HS-5 (cell line): ENCODE measurements around the gene SIK2.
"Not testable (repeated sequence)": the region's sequence is repeated elsewhere in the genome, so short reads cannot be mapped to it uniquely, and the experiment has no call there.

Source experiments
- DNase-seq: peaks from one replicate; pipeline ENCODE4 v3.0.0-alpha.2; 2012; ENCODE audit warnings: low read depth

SIK2 gene

DNA sequence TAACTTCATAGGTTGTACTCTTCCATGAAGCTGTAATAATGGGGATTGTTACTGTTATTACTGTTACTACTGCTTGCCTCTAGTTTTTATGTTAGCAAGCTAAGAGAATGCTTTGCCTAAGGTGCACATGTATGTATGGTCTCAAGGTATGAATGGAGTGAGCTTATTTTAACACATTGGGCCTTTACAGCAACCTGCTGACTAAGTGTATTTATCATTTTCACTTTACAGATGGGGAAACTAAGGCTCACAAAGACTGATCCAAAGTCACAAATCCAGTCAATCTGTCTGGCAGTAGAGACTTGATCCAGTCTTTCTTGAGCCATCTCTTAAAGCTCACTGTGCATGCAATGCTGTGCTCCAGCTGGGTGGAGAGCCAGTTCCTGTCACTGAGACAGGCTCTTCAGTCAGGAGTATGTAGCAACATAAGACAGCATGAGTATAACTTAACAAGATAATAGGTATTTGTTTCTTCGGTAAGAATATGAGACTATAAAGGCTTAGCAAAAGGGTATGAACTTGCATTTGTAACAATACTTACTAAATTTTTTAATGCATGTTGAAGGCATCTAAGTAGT is 97.4 kb downstream of the SIK2 start:
- DNase-seq = no peak

DNA sequence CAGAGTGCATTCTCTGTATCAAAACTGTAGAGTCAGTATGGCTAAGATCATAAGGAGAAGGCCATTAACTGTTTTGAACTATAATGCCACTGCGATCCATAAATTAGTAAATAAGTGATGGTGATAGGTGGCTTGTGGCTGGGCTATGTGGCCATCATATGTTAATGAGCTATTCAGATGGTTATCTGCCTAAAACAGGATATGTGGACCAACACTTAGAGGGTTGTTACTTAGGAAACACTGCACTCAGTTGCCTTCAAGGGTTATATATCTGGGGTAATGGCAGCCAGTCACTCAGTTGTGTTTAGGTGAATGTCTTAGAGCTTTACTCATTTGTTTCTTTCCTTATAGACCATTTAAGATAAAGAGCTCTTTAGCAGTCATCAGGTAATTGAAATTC is 97.9 kb downstream of the SIK2 start:
- no peak for DNase-seq

DNA sequence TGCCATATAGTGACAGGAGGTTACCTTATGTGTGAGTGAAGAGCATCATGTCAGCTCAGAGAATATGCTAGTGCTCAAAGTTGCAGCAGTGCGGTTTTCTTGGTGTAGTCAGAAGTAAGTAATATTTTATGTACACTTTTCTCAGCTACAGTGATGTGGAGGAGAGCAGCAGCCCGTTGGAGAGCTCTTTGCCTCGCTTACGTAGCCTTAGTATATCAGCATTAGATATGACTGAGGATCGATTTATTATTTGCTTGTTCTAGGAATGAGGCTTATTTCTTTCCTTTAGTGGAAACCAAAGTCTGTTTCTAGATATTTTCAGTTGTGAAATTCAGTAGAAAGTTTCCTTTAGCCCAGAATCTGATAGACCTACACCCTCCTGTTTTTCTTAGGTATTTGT is 100.4 kb downstream of the SIK2 start:
- DNase-seq = no peak

DNA sequence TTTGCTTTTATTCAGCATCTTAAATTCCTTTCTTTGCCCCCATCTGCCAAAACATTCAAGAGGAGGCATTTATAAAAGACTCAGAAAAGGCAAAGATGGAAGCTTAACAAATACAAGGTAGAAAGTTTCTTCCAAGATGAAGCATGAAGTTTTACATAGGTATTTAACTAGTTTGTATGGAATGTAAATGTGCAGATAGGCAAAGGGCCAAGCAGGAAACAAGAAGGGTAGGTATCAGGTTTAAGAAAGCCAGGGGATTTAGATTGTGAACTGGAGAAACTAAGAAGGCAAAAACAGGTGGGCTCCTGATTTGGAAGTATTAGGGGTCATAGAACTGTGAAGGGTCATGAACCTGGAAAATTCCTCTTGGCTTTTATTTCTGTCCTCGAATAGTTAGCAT is 101.3 kb downstream of the SIK2 start:
- DNase-seq = no peak

DNA sequence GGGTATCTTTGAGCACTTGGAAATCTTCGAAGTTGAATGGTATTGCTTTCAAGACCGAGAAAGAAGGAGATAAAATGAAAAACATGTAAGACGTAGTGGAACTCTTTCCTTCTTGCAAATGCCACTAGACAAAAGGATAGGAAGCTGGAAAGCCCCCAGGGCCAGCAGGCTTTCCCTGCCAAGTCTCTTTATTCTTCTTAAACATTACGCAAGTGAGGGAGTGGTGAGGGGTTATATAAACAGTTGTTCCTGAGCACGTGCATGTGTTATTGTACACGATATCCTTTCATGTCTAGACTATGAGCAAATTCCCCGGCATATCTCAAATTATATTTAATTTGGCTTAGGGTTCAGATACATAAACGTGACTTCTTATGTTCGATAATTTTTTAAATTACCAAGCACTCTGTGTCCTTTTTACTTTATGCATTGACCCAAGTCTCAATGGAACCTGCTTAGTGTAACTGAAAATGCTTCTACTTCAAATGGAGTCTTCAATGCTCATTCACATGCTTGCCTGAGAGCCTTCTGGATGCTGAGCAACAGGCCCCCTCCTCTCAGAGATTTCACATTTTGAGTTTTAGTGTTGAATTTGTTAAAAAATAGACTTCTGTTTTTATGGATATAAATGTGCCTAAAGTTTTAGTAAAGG is 104.9 kb downstream of the SIK2 start:
- DNase-seq = no peak

DNA sequence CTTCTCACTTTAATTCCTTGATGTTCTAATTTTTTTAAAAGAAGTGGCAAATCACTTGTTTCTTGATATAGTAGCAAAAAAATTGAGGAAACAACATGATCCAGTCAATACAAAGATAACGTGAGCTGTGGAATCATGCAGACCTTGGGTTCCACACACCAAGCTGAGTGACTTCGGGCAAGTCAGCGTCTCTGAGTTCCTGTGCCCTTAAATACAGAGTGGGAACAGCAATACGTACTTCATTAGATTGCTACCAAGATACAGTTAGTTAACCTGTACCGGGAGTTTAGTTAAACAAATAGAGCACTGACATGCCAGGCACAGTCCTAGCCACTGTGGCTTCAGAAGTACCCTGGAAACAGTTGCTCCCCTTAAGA is 105.4 kb downstream of the SIK2 start:
- no peak for DNase-seq

DNA sequence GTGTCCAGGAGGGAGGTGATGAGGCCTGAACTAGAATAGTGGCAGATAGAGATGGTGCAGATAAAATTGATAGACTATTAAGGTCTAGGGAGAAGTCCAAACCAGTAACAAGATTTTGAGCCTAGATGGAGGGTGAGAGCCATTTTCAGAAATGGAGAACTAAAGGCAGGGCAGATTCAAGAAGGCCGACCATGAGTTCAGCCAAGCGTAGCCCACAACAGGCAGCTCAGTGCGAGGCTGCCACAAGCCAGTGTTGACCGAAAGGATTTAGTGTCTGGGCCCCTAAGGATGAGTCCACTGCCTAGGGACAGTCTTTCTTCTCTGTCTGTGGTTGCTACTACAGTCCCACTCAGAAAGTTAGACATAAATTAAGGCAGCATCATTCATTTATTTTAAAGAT is 112.3 kb downstream of the SIK2 start:
- no peak for DNase-seq

DNA sequence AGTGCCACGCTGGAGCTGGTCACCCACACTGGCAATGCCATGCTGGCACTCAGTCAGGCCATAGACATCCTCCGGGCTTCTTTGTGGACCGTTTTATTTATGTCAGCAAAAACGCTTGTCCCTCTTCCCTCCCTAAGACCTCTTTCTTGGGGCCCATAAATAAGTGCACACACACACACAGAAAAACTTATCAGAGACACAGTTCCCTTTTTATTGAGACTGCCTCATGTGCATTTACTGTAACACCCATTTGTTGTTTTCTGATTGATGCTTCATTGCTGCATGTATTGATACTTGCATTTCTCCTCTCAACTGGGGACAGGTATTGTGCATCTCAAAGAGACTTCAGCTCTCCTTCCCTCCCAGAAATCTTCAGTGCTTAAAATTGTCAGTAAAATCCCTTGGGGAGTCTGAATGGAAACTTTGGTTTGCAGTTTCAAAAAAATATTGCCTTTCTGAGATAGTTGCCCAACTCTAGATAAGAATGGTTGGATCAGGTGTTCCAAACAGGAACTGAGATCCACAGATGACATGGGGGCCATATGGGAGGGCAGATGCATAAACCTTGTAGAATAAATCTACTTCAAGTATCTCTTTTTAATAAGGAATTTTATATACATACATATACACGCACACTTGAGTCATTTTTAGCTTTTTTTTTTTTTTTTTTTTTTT is 113.0 kb downstream of the SIK2 start:
- DNase-seq = no peak

DNA sequence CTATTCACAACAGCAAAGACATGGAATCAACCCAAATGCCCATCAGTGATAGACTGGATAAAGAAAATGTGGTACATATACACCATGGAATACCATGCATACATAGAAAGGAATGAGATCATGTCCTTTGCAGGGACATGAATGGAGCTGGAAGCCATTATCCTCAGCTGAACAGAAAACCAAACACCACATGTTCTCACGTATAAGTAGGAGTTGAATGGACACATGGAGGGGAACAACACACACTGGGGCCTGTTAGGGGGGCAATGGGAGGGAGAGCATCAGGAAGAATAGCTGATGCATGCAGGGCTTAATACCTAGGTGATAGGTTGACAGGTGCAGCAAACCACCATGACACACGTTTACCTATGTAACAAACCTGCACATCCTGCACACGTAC is 115.4 kb downstream of the SIK2 start:
- not testable (repeated sequence) for DNase-seq

DNA sequence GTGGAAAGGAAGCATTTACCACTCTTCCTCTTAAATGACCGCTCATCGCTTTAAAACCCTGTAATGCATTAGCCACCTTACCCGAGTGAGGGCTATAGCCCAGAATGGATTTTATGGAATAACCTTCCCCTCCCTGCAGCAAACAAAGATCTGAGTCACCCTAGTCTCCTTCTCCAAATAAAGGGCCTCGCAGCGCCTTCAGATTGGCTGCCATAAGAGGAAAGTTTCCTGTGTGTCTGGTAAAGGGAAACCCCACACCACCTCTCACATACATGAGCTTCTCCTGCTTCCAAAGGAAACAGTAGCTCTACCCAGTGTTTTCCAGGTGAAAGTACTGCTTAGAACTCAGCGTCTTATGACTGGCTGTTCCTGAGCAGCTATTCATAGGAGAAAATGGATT is 116.2 kb downstream of the SIK2 start:
- no peak for DNase-seq

DNA sequence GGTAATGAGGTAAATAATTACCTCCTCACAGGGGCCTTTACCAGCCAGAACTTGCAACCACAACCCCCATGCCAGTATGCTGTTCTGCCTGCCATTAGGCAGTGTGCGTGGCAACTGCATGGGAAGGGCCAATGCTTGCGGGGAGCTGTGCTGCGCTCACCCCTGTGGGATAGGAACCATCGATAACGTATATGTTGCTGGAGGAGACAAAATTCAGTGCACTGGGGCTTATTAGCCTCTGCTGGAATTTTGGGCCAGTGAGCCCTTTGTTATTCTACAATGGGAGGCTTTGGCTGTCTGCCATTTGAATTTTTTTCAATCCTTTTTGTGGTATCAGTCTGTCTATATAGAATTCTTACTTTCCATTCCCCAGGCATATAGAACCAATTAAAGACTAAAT is 116.6 kb downstream of the SIK2 start:
- no peak for DNase-seq

DNA sequence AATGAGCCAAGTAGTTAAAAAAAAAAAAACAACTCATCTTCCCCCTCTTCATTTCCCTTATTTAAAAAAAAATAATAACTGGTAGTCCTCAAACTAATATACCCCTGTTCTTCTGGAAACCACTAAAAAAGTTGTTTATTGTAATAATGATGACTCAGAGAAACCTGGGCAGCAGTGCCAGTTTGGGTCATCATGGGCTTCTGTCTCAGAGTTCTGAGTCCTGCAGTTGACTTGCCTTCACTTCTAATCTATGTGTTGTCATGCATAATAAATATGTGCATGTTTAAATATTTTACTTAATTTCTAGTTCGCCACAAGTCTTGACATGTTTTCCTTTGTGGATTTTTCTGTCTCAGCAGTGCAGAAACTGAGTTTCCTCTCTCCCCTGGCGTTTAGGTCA is 117.1 kb downstream of the SIK2 start:
- no peak for DNase-seq

DNA sequence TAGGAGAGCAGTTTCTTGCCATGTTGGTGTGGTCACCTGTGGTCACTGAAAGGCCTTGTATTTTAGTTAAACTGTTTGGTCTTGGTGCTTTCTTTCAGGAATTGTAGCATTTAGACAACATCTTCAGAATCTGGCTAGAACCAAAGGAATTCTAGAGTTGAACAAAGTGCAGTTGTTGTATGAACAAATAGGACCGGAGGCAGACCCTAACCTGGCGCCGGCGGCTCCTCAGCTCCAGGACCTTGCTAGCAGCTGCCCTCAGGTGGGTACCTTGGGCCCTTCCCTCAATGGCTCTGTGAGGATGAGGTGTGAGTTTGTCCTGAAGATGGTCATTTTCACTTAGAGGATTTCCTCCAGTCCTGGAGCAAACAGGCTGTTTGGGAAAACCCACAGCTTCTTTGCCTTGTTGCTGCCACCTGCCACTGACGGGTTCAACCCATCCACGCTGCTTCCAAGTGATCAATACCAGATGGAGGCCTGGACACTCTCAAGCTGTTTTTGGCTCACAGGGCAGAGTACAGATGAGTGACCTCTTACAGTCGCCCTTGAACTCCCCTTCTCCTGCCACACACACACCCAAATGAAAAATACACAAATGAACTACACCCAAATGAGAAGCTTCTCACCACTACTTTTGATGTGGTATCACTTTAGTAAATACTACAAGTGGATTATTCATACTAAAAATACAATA is 118.7 kb downstream of the SIK2 start:
- no peak for DNase-seq

DNA sequence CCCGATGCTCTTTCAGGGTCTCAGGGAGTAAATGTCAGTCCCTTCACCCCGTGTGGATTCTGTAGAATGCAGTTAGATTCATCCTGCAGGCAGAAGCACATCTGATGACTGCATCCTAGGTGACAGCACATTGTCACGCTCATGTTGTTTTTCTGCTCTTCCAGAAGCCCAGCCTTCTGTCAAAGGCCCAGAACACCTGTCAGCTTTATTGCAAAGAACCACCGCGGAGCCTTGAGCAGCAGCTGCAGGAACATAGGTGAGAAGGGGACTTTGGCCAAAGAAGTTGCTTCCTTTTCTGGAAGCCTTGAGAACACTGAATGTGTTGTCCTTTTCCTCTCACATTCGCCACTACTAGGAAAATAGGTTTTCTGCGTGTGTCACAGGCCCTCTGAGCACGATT is 120.3 kb downstream of the SIK2 start:
- no peak for DNase-seq

DNA sequence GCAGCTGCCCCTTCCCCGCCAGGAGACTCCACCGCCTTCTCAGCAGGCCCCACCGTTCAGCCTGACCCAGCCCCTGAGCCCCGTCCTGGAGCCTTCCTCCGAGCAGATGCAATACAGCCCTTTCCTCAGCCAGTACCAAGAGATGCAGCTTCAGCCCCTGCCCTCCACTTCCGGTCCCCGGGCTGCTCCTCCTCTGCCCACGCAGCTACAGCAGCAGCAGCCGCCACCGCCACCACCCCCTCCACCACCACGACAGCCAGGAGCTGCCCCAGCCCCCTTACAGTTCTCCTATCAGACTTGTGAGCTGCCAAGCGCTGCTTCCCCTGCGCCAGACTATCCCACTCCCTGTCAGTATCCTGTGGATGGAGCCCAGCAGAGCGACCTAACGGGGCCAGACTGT is 121.3 kb downstream of the SIK2 start:
- no peak for DNase-seq

DNA sequence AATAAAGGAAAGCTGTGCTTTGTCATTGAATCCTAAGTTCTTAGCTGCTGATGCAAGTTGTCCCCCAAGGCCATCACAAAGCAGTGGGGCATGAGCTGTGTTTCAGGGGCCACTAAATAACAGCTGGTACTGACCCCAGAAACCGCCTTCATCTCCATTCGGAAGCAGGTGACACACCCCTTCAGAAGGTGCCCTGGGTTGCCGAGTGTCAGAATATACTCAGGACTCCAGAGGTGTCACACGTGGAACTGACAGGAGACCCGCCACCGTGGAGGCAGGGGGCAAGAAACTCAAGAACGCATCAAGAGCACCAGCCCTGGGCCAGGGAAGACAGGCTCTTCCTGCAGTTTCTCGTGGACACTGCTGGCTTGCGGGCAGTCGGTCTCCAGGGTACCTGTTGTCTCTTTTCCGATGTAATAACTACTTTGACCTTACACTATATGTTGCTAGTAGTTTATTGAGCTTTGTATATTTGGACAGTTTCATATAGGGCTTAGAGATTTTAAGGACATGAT is 122.4 kb downstream of the SIK2 start:
- DNase-seq = no peak

DNA sequence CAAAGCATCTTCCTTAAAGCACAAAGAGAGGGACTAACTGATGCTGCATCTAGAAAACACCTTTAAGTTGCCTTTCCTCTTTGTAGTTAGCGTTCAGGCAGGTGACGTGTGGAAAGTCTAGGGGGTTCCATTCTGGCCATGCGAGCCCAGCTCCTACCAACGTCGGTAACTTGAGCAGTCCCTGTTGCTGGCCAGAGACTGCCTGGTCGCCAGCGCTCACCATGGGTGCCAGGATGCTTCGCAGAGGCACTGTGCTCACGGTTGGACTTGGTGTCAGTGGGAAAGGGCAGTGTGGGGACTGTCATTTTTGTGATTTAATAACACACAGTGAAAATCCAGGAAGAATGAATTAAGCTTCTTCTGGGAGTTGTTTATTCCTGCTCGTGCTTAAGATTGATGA is 123.4 kb downstream of the SIK2 start:
- no peak for DNase-seq

DNA sequence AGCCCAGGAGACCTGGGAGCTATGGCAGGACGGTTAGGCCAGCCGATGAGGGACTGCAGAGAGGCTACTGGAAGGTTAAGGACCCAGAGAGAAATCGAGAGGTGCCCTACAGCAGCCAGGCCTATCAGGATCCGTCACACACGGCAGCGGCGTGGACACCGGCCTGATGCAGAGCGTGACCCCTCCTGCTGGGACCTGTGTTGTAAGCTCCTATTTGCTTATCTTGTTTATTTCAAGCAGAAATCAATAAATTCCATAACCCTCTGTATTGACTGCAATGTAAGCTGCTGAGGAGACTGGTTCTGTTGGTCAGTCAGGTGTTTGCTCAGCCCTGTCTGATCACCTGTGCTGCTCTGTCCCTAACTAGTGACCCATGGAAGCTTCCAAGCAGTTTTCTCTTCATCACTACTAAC is 124.1 kb downstream of the SIK2 start:
- no peak for DNase-seq

DNA sequence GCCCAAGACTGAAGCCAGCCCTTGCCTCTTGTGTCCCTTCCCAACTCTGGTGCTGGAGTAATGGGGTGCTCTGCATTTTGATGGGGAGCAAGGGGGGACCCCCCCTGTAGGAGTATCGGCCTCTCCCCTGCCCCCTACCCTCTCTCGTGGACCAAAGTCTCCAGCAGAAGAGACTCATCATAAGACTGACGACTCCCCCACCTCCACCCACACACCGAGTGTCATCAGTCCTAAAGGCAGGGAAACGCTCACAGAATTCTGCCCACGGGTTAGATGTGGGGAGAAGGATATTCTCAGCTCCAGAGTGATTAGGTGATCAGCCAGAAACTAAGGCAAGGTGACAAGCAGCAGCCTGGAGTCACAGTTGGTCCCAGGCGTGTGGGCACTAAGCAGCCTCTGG is 125.2 kb downstream of the SIK2 start:
- no peak for DNase-seq

DNA sequence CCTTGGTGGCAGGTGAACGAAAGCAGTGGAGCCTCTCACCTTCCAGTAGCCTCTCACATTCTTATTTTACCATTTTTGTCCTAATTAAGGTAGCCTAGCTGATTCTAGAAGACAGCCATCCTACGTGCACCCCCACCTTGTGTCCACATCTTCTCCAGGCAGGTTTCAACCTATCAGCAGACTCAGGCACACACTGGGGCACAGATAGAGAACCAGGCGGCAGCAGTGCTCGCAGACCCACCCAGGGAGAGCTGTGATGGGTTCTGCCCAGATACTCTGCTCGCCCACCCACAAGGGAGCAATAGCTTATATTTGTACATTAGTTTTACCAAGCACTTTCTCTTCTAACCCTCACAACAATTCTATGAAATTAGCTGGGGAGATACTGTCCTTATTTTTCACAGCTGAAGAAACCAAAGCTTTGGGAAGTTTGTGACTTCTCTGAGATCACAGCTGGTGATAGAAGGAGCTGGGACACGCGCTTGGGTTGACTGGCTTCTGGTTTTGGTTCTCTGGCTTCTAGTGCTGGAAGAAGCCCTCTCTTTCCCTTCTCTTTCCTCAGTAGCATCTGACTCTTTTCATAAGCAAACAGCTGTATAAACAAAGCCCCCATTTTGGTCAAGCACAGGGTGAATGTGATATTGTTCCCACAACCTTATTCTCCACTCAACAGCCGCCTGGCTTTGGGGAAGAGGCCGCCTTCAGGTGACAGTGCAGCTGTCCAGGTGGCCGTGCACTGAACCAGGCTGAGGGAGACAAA is 127.0 kb downstream of the SIK2 start:
- DNase-seq = no peak

DNA sequence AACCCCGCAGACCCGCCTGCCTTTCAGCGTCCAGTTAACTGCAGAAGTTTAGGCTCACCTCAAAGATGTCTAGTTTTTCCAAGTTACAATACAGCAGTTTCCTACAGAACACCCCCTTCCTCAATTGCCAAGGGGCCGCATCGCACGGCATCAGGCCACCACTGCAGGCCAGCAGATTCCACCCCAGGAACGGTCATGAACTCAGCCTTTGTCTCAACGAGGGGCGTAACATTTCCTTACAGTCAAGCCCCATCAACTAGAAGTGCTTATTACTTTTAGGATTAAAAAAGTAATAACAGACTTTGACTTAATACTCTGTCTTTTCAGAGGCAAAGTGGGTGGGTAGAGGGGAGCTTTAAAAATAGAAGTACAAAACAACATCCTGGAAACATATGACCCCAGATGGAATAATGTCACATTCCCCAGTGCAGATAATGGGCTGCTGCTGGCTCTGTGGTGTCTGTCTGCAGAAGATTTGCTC is 127.6 kb downstream of the SIK2 start:
- DNase-seq = no peak
